Epithelial cell of proximal tubule (primary cell): ENCODE measurements around the gene IFT52. TPM values are rescaled to one million over a fixed set of nuclear protein-coding genes. Genes with fewer than 3 reads are reported as not detected.

Source experiments
- DNase-seq: peaks from one replicate; pipeline ENCODE4 v3.0.0-alpha.2; 2011; ENCODE audit warnings: low read depth
- H3K4me3 ChIP-seq: 2 replicates; pipeline ENCODE4 v1.5.1; 2011; ENCODE audit warnings: low read depth, mild to moderate bottlenecking, low read length
- CTCF ChIP-seq: conservative IDR thresholded peaks from 2 replicates; pipeline ENCODE4 v1.5.1; 2012; ENCODE audit warnings: low read depth, mild to moderate bottlenecking, low read length
- total RNA-seq: library from RNA; depleted of rRNA; stranded (reverse); fragments of >200 nt; gene quantifications from 2 replicates; pipeline ENCODE4 v1.2.3, GENCODE V29; 2015

Gene IFT52
- total RNA-seq, 1 donor from 2014 or later = 21.2 TPM

GRCh38 chr20:43545837-43546578 is 44.7 kb upstream of the IFT52 start:
- no peak for DNase-seq
- TF ChIP-seq CTCF = peak; percentile 13
- H3K4me3 ChIP-seq = no peak overlapping the region

GRCh38 chr20:43548273-43548880 is 42.4 kb upstream of the IFT52 start:
- no peak for TF ChIP-seq CTCF
- DNase-seq = no peak
- H3K4me3 ChIP-seq = no peak overlapping the region

- H3K4me3 ChIP-seq = no peak overlapping the region
- no peak for TF ChIP-seq CTCF
- DNase-seq = no peak
These were observed 41.2 kb upstream of the IFT52 start for GRCh38 chr20:43549416-43550065.

- no peak for DNase-seq
- no peak for TF ChIP-seq CTCF
- H3K4me3 ChIP-seq = no peak overlapping the region
These were observed 40.3 kb upstream of the IFT52 start for GRCh38 chr20:43550456-43550855.

GRCh38 chr20:43554369-43554768 is 36.4 kb upstream of the IFT52 start:
- no peak for TF ChIP-seq CTCF
- no peak for DNase-seq

GRCh38 chr20:43558412-43559146 is 32.2 kb upstream of the IFT52 start, which contains the start of gene SGK2:
TSS of gene SGK2 (plus strand) at chr20:43559027. CDS start at chr20:43566496, 7,469 bp downstream.
- peak within 1 kb of the TSS; percentile 64 for H3K4me3 ChIP-seq
- peak; percentile 90 for DNase-seq

More at GRCh38 chr20:43554369-43554768, 36.4 kb upstream of the IFT52 start:
- H3K4me3 ChIP-seq = no peak overlapping the region

More at GRCh38 chr20:43558412-43559146, 32.2 kb upstream of the IFT52 start, which contains the start of gene SGK2:
- TF ChIP-seq CTCF = no peak
